Measurements from ENCODE around the gene PANK3.

- no peak for TF ChIP-seq POLR2A (IDR thresholded peaks at IDR 0.05; ENCODE audit: low read depth, low read length)
- TF ChIP-seq TAF1 (IDR thresholded peaks at IDR 0.05; ENCODE audit: borderline replicate concordance, low read depth, low read length) = no peak
- TF ChIP-seq POLR2AphosphoS5 (IDR thresholded peaks at IDR 0.05; ENCODE audit: low read depth, low read length) = no peak
Measured at GRCh38 chr5:168527756-168528295, 51.3 kb downstream of the PANK3 start.

Data from GM12892 (cell line).